Activated CD4-positive, alpha-beta T cell treated with anti-CD3 and anti-CD28 coated beads, Interleukin-10, Interleukin-2, amounts not matched to agents 100 ng/mL and 50 ng/mL, durations not matched to agents 16 hours and 8 hours (primary cell): ENCODE data around the gene DLL4.
A peak's percentile ranks its signal among the peaks of the same experiment; 100 is the strongest.

Experiments used
- DNase-seq: peaks from one replicate; pipeline ENCODE4 v3.0.0-alpha.2; 2020

The DLL4 gene

GRCh38 chr15:40928821-40929659 is at the start of gene DLL4:
Gene DLL4 (plus strand): TSS chr15:40929340. CDS start chr15:40929669, 329 bp downstream.
- peak; percentile 37 for DNase-seq

- DNase-seq, result no peak
Observed at GRCh38 chr15:40879609-40880008, 49.5 kb upstream of the DLL4 start.

GRCh38 chr15:40881351-40881750 is 47.8 kb upstream of the DLL4 start:
- DNase-seq, result no peak

- DNase-seq, result no peak
Observed at GRCh38 chr15:40886586-40886985, 42.6 kb upstream of the DLL4 start.

GRCh38 chr15:40889112-40889511 is 40.0 kb upstream of the DLL4 start:
- DNase-seq, result no peak

- no peak for DNase-seq
Observed at GRCh38 chr15:40891138-40891537, 38.0 kb upstream of the DLL4 start.

GRCh38 chr15:40891810-40892446 is 37.2 kb upstream of the DLL4 start:
- DNase-seq, result peak; percentile 50

- no peak for DNase-seq
Observed at GRCh38 chr15:40892447-40893012, 36.6 kb upstream of the DLL4 start.

- peak; percentile 29 for DNase-seq
Observed at GRCh38 chr15:40893019-40893670, 36.0 kb upstream of the DLL4 start.

- DNase-seq, result peak; percentile 98
Observed at GRCh38 chr15:40893733-40894680, 35.1 kb upstream of the DLL4 start, which contains the start of gene VPS18. Gene VPS18 (plus strand): TSS chr15:40894450. CDS start chr15:40894769, 319 bp downstream.

- DNase-seq, result peak; percentile 73
Observed at GRCh38 chr15:40894681-40895448, 34.3 kb upstream of the DLL4 start.

GRCh38 chr15:40899536-40900207 is 29.5 kb upstream of the DLL4 start:
- DNase-seq, result no peak

GRCh38 chr15:40900256-40901052 is 28.7 kb upstream of the DLL4 start:
- DNase-seq, result no peak

GRCh38 chr15:40901053-40901443 is 28.1 kb upstream of the DLL4 start:
- DNase-seq, result no peak

- peak; percentile 53 for DNase-seq
Observed at GRCh38 chr15:40902605-40903561, 26.3 kb upstream of the DLL4 start.

GRCh38 chr15:40904552-40905201 is 24.5 kb upstream of the DLL4 start:
- DNase-seq, result no peak

GRCh38 chr15:40906091-40906990 is 22.8 kb upstream of the DLL4 start:
- peak; percentile 84 for DNase-seq
